Heart left ventricle (tissue), 16 donors: ENCODE measurements around the gene JKAMP. TPM values are rescaled to one million over a fixed set of nuclear protein-coding genes. Genes with fewer than 3 reads are reported as not detected.

Experiments
- ATAC-seq, 4 donors: fragments of 200-7000 bp; cut with Tn5 transposase; one replicate each; pipeline ENCODE4 v1.9.1; 2020 to 2022; ENCODE audit warnings: moderate library complexity in 4 of 4, mild to moderate bottlenecking in 3 of 4, moderate number of reproducible peaks in 1 of 4
- DNase-seq, 5 donors: peaks; one replicate each; pipeline ENCODE4 v3.0.0-alpha.2; 2020
- H3K27ac ChIP-seq, 12 donors: fragments of 200-600 bp; sonication (generic) in 4 of 12; one replicate each; pipeline versions ENCODE4 v1.5.0 to v1.8.0; 2016 to 2022; ENCODE audit warnings: mild to moderate bottlenecking in 2 of 12
- H3K27me3 ChIP-seq, 9 donors: fragments of 200-600 bp; sonication (generic) in 2 of 9; one replicate each; pipeline versions ENCODE4 v1.5.1 to v1.8.0; 2016 to 2022; ENCODE audit warnings: mild to moderate bottlenecking in 3 of 9
- H3K36me3 ChIP-seq, 9 donors: fragments of 200-600 bp; sonication (generic) in 2 of 9; one replicate each; pipeline versions ENCODE4 v1.5.0 to v1.8.0; 2018 to 2022; ENCODE audit warnings: mild to moderate bottlenecking in 2 of 9
- H3K4me1 ChIP-seq, 12 donors: fragments of 200-600 bp; sonication (generic) in 4 of 12; one replicate each; pipeline versions ENCODE4 v1.5.0 to v1.8.0; 2016 to 2022; ENCODE audit warnings: mild to moderate bottlenecking in 3 of 12
- H3K4me3 ChIP-seq, 12 donors: fragments of 200-600 bp; sonication (generic) in 4 of 12; one replicate each; pipeline versions ENCODE4 v1.5.0 to v1.8.0; 2017 to 2022; ENCODE audit warnings: mild to moderate bottlenecking in 9 of 12, moderate library complexity in 4 of 12
- H3K9me3 ChIP-seq, 12 donors: fragments of 200-600 bp; sonication (generic) in 4 of 12; one replicate each; pipeline versions ENCODE4 v1.5.0 to v1.8.0; 2016 to 2022; ENCODE audit warnings: mild to moderate bottlenecking in 1 of 12
- CTCF ChIP-seq, 12 donors: fragments of 200-600 bp; sonication (generic) in 4 of 12; IDR thresholded peaks; one replicate each; pipeline versions ENCODE4 v1.5.0 to v1.8.0; 2018 to 2022; ENCODE audit warnings: antibody characterized with exemption in 12 of 12, mild to moderate bottlenecking in 5 of 12
- POLR2A ChIP-seq, 2 donors: fragments of 450-650 bp; IDR thresholded peaks; one replicate each; pipeline ENCODE4 v1.6.1; 2017; ENCODE audit warnings: antibody characterized with exemption in 2 of 2, mild to moderate bottlenecking in 2 of 2, moderate library complexity in 2 of 2
- WGBS, 4 donors: extraction: QIAGEN DNeasy Blood & Tissue Kit in 2 of 4; methylation state at CpG; one replicate each; pipeline versions ENCODE4 v1.1.5 to v1.1.7; 2013 to 2018; 5-methylcytosine and 5-hydroxymethylcytosine counted together
- intact Hi-C, 10 donors: fragments of 100-400 bp; cut with DNase I; formaldehyde crosslinking; loops; one replicate each; pipeline versions ENCODE4 v1.11.1 to v1.14.2; 2022
- long read RNA-seq, 3 donors: library from polyadenylated mRNA; unstranded; transcript quantifications; one replicate each; pipeline ENCODE4 v2.0.0, GENCODE V29; 2020 to 2021
- polyA plus RNA-seq, 2 donors: library from polyadenylated mRNA; stranded (reverse); fragments of 200-250 nt; gene quantifications; one replicate each; pipeline ENCODE4 v1.2.3, GENCODE V29; 2013
- total RNA-seq, 9 donors: library from RNA; depleted of rRNA in 2 of 9; stranded (reverse); fragments of >200 nt in 2 of 9; fragmentation: NEBNext Ultra II Directional in 3 of 9; extraction: Animal tissue kit (Norgen Biotek cat#: 25700) in 3 of 9; gene quantifications; one replicate each; pipeline versions ENCODE4 v1.1.0 to v1.2.4, GENCODE V29; 2016 to 2023
- donor health status: ischemic (EF 13 %, LVEDD 7.1; RV severe dilation, severe dysfunction).
- donor health status: healthy with polysubstance abuse.
- donor health status: DM: no; HTN: yes; CAD: no.
- donor health status: DM: no; HTN: no; CAD: no.
- donor health status: ischemic (EF 25% LVEDD 6.9; RV normal size, moderate dysfunction).
- donor health status: ischemic (EF 25% LVEDD 5.7; RV mildly dilated, moderate dysfunction).
- donor health status: healthy.
- donor health status: DM: yes; HTN: yes; CAD: no.
- donor health status: ischemic (EF 35%, LVEDD 5.7; RV mildly dilated, moderate dysfunction).
- donor health status: nonischemic (EF 11% LVEDD 7.7; RV severe dilation, severe dysfunction).
- donor health status: DM: yes; HTN: yes; CAD: no.
- donor health status: PGD.
- donor health status: ischemic (EF 29% LVEDD 5.4; RV normal size, mild dysfunction).
- donor health status: nonischemic (EF 23%, LVEDD 6.1; RV moderate dilation, normal function).

The JKAMP gene
- 10 to 100 TPM; 24.2 to 38.6 (median 31.2) TPM for total RNA-seq
- polyA plus RNA-seq: 10 to 100 TPM; 11.4 to 52.9 TPM
- long read RNA-seq, donor 1, transcript JKAMP-203 (7 exons, 1,636 nt): minor isoform, 15 of 50 reads
- long read RNA-seq, donor 1, transcript JKAMP-201 (7 exons, 1,726 nt): major isoform, 23 of 50 reads
- long read RNA-seq, donor 1, partial matches to known transcripts: 1 of 50 reads
- long read RNA-seq, donor 1, other reads (novel, unspliced or antisense): 6 of 50 reads
- long read RNA-seq, donor 2, transcript JKAMP-207 (7 exons, 2,137 nt): minor isoform, 5 of 243 reads
- long read RNA-seq, donor 2, transcript JKAMP-206 (7 exons, 1,191 nt): minor isoform, 6 of 243 reads
- long read RNA-seq, donor 2, transcript JKAMP-201 (7 exons, 1,726 nt): major isoform, 117 of 243 reads
- long read RNA-seq, donor 2, transcript JKAMP-203 (7 exons, 1,636 nt): minor isoform, 83 of 243 reads
- long read RNA-seq, donor 2, partial matches to known transcripts: 6 of 243 reads
- long read RNA-seq, donor 2, other reads (novel, unspliced or antisense): 14 of 243 reads
- long read RNA-seq, donor 3, transcript JKAMP-201 (7 exons, 1,726 nt): minor isoform, 20 of 50 reads
- long read RNA-seq, donor 3, transcript JKAMP-203 (7 exons, 1,636 nt): major isoform, 23 of 50 reads
- long read RNA-seq, donor 3, partial matches to known transcripts: 1 of 50 reads
- long read RNA-seq, donor 3, other reads (novel, unspliced or antisense): 3 of 50 reads

- 0 to 1% (median 0%) methylated on average over 29 to 92 of the region's 92 CpGs for WGBS, 4 donors
- no peaks in the 10 kb centered on the region for H3K27me3 ChIP-seq
- peak; percentile 97 to 98 (median 98) for ATAC-seq
- peaks cover 3 to 75% (median 51%) of the 10 kb centered on the region in 12 donors for H3K4me1 ChIP-seq
- DNase-seq: peak; percentile 98 to 99 (median 98)
- peak within 1 kb of the TSS; percentile 54 to 94 (median 84) for H3K4me3 ChIP-seq
- TF ChIP-seq CTCF (IDR thresholded peaks at IDR 0.05) (peak; percentile 55 to 78 (median 66)), POLR2A (IDR thresholded peaks at IDR 0.05) (peak in 1 of 2 donors; percentile 80)
- no peaks in the 10 kb centered on the region for H3K9me3 ChIP-seq
- intact Hi-C loops: loop anchor here in 2 of 10 donors (10.0 kb wide), 3 partner anchors 611 to 701 kb away; partner anchors contain the start of genes DHRS7 (in 1 of the 2) and PCNX4 (in 1 of the 2)
- peak within 1 kb of the TSS; percentile 69 to 97 (median 96) for H3K27ac ChIP-seq
- peaks cover 0 to 21% (median 17%) of the 10 kb centered on the region in 9 donors for H3K36me3 ChIP-seq
These were observed at the start of gene JKAMP, which contains the start of gene L3HYPDH for GRCh38 chr14:59483819-59484638. Gene JKAMP, plus strand, starts transcription at chr14:59484517. Its CDS starts 73 bp downstream, at chr14:59484590. Gene L3HYPDH, minus strand, starts transcription at chr14:59484408. Its CDS starts 92 bp downstream, at chr14:59484316.

GRCh38 chr14:59435101-59435500, 49.2 kb upstream of the JKAMP start:
- TF ChIP-seq POLR2A (IDR thresholded peaks at IDR 0.05): no peak
- TF ChIP-seq CTCF (IDR thresholded peaks at IDR 0.05): no peak
- ATAC-seq: no peak
- H3K4me3 ChIP-seq: no peak overlapping the region
- no peak overlapping the region for H3K27ac ChIP-seq
- peaks cover 0 to 39% (median 7%) of the 10 kb centered on the region in 12 donors for H3K4me1 ChIP-seq
- H3K9me3 ChIP-seq: no peaks in the 10 kb centered on the region
- H3K36me3 ChIP-seq: no peaks in the 10 kb centered on the region
- H3K27me3 ChIP-seq: no peaks in the 10 kb centered on the region
- 66 to 81% (median 71%) methylated on average over 3 of the region's 3 CpGs for WGBS, 4 donors
- DNase-seq: no peak
- intact Hi-C loops: no loop called here

- H3K9me3 ChIP-seq: no peaks in the 10 kb centered on the region
- H3K27ac ChIP-seq: no peak overlapping the region
- ATAC-seq: peak in 1 of 4 donors; percentile 20
- WGBS, 4 donors: 81 to 95% (median 91%) methylated on average over 1 of the region's 1 CpG
- no peak overlapping the region for H3K4me3 ChIP-seq
- intact Hi-C loops: no loop called here
- peaks cover 0 to 38% (median 6%) of the 10 kb centered on the region in 12 donors for H3K4me1 ChIP-seq
- no peaks in the 10 kb centered on the region for H3K27me3 ChIP-seq
- no peak for TF ChIP-seq POLR2A (IDR thresholded peaks at IDR 0.05)
- no peak for TF ChIP-seq CTCF (IDR thresholded peaks at IDR 0.05)
- DNase-seq: no peak
- no peaks in the 10 kb centered on the region for H3K36me3 ChIP-seq
These were observed 48.3 kb upstream of the JKAMP start for GRCh38 chr14:59435987-59436386.
